Transverse colon (tissue), 4 donors: ENCODE data around the gene LGALS8. TPM values are rescaled to one million over a fixed set of nuclear protein-coding genes. Genes with fewer than 3 reads are reported as not detected.

Source experiments
- DNase-seq: peaks from one replicate; pipeline ENCODE4 v3.0.0-alpha.2; 2019
- H3K27ac ChIP-seq, 4 donors: fragments of 200-600 bp; sonication (generic); 2 replicates each; pipeline ENCODE4 v1.5.1; 2016 to 2018; ENCODE audit warnings: inconsistent platforms in 4 of 4
- H3K27me3 ChIP-seq: fragments of 200-600 bp; sonication (generic); 2 replicates; pipeline ENCODE4 v1.5.1; 2017; ENCODE audit warnings: inconsistent platforms
- H3K36me3 ChIP-seq, 4 donors: fragments of 200-600 bp; sonication (generic); 2 replicates each; pipeline ENCODE4 v1.5.1; 2017 to 2019; ENCODE audit warnings: inconsistent platforms in 4 of 4
- H3K4me1 ChIP-seq, 4 donors: fragments of 200-600 bp; sonication (generic); 2 replicates each; pipeline ENCODE4 v1.5.1; 2017 to 2020; ENCODE audit warnings: inconsistent platforms in 4 of 4
- H3K4me3 ChIP-seq, 4 donors: fragments of 200-600 bp; sonication (generic); 1 replicate in 1 of 4; 2 replicates in 3 of 4; pipeline versions ENCODE4 v1.5.1 to v1.6.1; 2017 to 2019; ENCODE audit warnings: inconsistent platforms in 4 of 4
- H3K9me3 ChIP-seq, 2 donors: fragments of 200-600 bp; sonication (generic); 2 replicates each; pipeline ENCODE4 v1.5.1; 2017 to 2019; ENCODE audit warnings: inconsistent platforms in 2 of 2
- CTCF ChIP-seq, 5 experiments: fragments of 200-600 bp in 3 of 5; fragments of 450-650 bp in 2 of 5; sonication (generic) in 3 of 5; IDR thresholded peaks; 1 replicate in 2 of 5; 2 replicates in 3 of 5; pipeline ENCODE4 v1.5.1; 2016 to 2017; ENCODE audit warnings: antibody characterized with exemption in 5 of 5, inconsistent platforms in 3 of 5, mild to moderate bottlenecking in 2 of 5, moderate library complexity in 1 of 5
- EP300 ChIP-seq: sonication (generic); formaldehyde crosslinking; IDR thresholded peaks from one replicate; pipeline ENCODE4 v1.6.1; 2017; ENCODE audit warnings: antibody characterized with exemption, low read depth
- POLR2A ChIP-seq: fragments of 450-650 bp; IDR thresholded peaks from one replicate; pipeline ENCODE4 v1.6.1; 2016; ENCODE audit warnings: antibody characterized with exemption, mild to moderate bottlenecking, moderate library complexity
- POLR2AphosphoS5 ChIP-seq, 3 donors: sonication (generic); formaldehyde crosslinking; IDR thresholded peaks; one replicate each; pipeline ENCODE4 v1.6.1; 2016; ENCODE audit warnings: antibody characterized with exemption in 3 of 3
- WGBS, 2 donors: methylation state at CpG; one replicate each; pipeline ENCODE4 v1.1.5; 2018; ENCODE audit warnings: low coverage in 1 of 2; 5-methylcytosine and 5-hydroxymethylcytosine counted together
- in situ Hi-C, 4 donors: fragments of 200-750 bp; cut with MboI; loops; one replicate each; pipeline versions ENCODE4 v1.15.0 to v1.15.1; 2017; ENCODE audit warnings: low sequenced_read_pairs in 3 of 4, low pct_ligation_motif_present in 1 of 4, low pct_unique_long_range_greater_than_20kb in 1 of 4
- intact Hi-C: fragments of 100-400 bp; cut with DNase I; formaldehyde crosslinking; loops from one replicate; pipeline ENCODE4 v1.15.1; 2023; ENCODE audit warnings: low total_unique reads
- total RNA-seq, 4 donors: library from RNA; depleted of rRNA; stranded (reverse); fragments of >200 nt; gene quantifications; one replicate each; pipeline ENCODE4 v1.1.0, GENCODE V29; 2016

LGALS8 gene
- total RNA-seq, 4 donors from 2014 or later, result 38.2 to 88.1 (median 59.3) TPM

GRCh38 chr1:236581528-236581927 is 57.7 kb downstream of the LGALS8 start:
- peaks cover 0 to 16% (median 5%) of the 10 kb centered on the region in 4 donors for H3K4me1 ChIP-seq
- in situ Hi-C loops (no loop called here), intact Hi-C loops (no loop called here)
- H3K4me3 ChIP-seq, result no peak overlapping the region
- no peak overlapping the region for H3K27ac ChIP-seq
- peaks cover 0 to 54% (median 18%) of the 10 kb centered on the region in 4 donors for H3K36me3 ChIP-seq
- no peak for DNase-seq
- no peaks in the 10 kb centered on the region for H3K9me3 ChIP-seq
- 70 to 87% methylated on average over 2 of the region's 2 CpGs for WGBS, 2 donors
- H3K27me3 ChIP-seq, result no peaks in the 10 kb centered on the region
- no peak for TF ChIP-seq POLR2AphosphoS5 (IDR thresholded peaks at IDR 0.05)
- no peak for TF ChIP-seq POLR2A

- intact Hi-C loops (no loop called here), in situ Hi-C loops (no loop called here)
- Histone ChIP-seq H3K36me3 (peaks cover 0 to 67% (median 33%) of the 10 kb centered on the region in 4 donors), H3K9me3 (no peaks in the 10 kb centered on the region), H3K4me3 (no peak overlapping the region), H3K4me1 (peaks cover 0 to 9% (median 4%) of the 10 kb centered on the region in 4 donors), H3K27me3 (no peaks in the 10 kb centered on the region), H3K27ac (no peak overlapping the region)
- DNase-seq, result no peak
- no peak for TF ChIP-seq POLR2A
- no peak for TF ChIP-seq POLR2AphosphoS5 (IDR thresholded peaks at IDR 0.05)
- TF ChIP-seq EP300, result no peak
- TF ChIP-seq CTCF (IDR thresholded peaks at IDR 0.05), result no peak
- 84% methylated on average over 4 of the region's 4 CpGs for WGBS, 2 donors
Observed at GRCh38 chr1:236589531-236589930, 65.7 kb downstream of the LGALS8 start.

GRCh38 chr1:236590553-236591150 is 66.9 kb downstream of the LGALS8 start:
- WGBS, 2 donors, result 80 to 89% methylated on average over 2 of the region's 2 CpGs
- Histone ChIP-seq H3K9me3 (no peaks in the 10 kb centered on the region), H3K36me3 (peaks cover 0 to 75% (median 34%) of the 10 kb centered on the region in 4 donors), H3K27me3 (no peaks in the 10 kb centered on the region), H3K4me1 (no peaks in the 10 kb centered on the region), H3K27ac (no peak overlapping the region), H3K4me3 (no peak overlapping the region)
- intact Hi-C loops (no loop called here), in situ Hi-C loops (no loop called here)
- TF ChIP-seq CTCF (IDR thresholded peaks at IDR 0.05) (no peak), EP300 (no peak)
- no peak for DNase-seq

GRCh38 chr1:236602171-236602570 is 78.4 kb downstream of the LGALS8 start:
- H3K9me3 ChIP-seq, result no peaks in the 10 kb centered on the region
- TF ChIP-seq POLR2A (no peak), EP300 (no peak), POLR2AphosphoS5 (IDR thresholded peaks at IDR 0.05) (no peak), CTCF (IDR thresholded peaks at IDR 0.05) (no peak)
- H3K36me3 ChIP-seq, result peaks cover 0 to 18% (median 7%) of the 10 kb centered on the region in 4 donors
- in situ Hi-C loops (loop anchor here in 3 of 4 donors (10.0 to 25.0 kb wide), 2 partner anchors 193 to 960 kb away; partner anchors contain the start of gene MTR (in 1 of the 3)), intact Hi-C loops (no loop called here)
- H3K27ac ChIP-seq, result no peak overlapping the region
- no peak for DNase-seq
- H3K4me3 ChIP-seq, result no peak overlapping the region
- no peaks in the 10 kb centered on the region for H3K27me3 ChIP-seq
- H3K4me1 ChIP-seq, result peaks cover 0 to 12% (median 9%) of the 10 kb centered on the region in 4 donors

Other genes with a start within 250 kb of the LGALS8 start
- 10 to 100 TPM in 1 of 4 donors, 1 to 10 TPM in 3; 4.6 to 15.7 (median 8.5) TPM for gene ERO1B, start 242.0 kb upstream of the LGALS8 start, total RNA-seq
- under 1 TPM in 2 of 4 donors, not detected in 2; 0.27 to 0.79 TPM for gene EDARADD, start 129.7 kb upstream of the LGALS8 start, total RNA-seq
- 10 to 100 TPM in 3 of 4 donors, 1 to 10 TPM in 1; 9.4 to 15.7 (median 13.2) TPM for gene HEATR1, start 80.5 kb downstream of the LGALS8 start, total RNA-seq
- under 1 TPM in 2 of 4 donors, not detected in 2; 0.16 to 0.55 TPM for gene ACTN2, start 162.5 kb downstream of the LGALS8 start, total RNA-seq